Measurements from ENCODE around the gene CDCA8. TPM values are rescaled to one million over a fixed set of nuclear protein-coding genes. Genes with fewer than 3 reads are reported as not detected.

The CDCA8 gene
- polyA plus RNA-seq (2013, experiment 1 of 2; ENCODE audit: insufficient read length): 26.0 TPM
- 26.6 TPM for polyA plus RNA-seq (2013, experiment 2 of 2; ENCODE audit: insufficient read length)

DNA sequence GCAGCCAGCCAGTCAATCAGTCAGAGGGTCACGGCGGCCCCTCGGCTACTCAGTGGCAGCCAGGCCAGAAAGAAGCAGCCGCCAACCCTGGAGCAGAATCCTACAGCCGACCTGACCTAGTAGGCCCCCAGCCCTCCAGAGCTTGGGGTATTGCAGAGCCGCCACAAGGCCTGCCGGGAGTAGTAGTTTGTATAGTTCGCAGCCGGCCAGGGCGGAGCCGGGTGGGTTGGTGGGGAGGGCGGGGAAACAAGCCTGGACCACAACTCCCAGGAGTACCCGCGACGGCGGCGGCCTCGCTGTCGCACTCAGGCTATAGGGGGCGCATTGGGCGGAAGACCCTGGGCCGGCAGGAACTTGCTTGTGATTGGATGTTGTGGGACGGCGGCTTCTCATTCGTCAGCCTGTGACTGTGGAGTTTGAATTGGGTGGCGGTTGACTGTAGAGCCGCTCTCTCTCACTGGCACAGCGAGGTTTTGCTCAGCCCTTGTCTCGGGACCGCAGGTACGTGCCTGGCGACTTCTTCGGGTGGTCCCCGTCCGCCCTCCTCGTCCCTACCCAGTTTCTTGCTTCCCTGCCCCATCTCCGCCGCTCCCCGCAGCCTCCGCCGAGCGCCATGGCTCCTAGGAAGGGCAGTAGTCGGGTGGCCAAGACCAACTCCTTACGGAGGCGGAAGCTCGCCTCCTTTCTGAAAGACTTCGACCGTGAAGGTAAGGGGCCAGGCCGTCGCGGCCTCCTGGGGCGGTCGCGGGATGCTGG lies at the start of gene CDCA8:
CDCA8 (plus strand) TSS at position 439 of the 756 bp plus-strand sequence; CDS start at position 614, 175 bp downstream.
- DNase-seq: peak; percentile 97

DNA sequence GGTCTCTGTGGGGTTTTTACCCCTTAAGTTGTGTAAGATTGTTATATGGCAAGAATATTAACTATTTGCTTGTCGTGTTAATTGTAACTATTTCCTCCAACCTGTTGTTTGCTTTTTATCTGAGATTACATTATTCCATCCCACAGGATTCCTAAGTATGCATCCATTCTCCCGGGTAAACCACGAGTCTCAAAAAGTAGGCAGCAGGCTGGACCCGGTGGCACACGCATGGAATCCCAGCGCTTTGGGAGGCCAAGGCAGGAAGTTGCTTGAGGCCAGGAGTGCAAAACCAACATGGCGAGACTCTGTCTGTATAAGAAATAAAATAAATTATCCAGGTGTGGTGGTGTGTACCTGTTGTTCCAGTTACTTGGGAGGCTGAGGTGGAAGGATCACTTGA lies 45.0 kb upstream of the CDCA8 start:
- no peak for DNase-seq

DNA sequence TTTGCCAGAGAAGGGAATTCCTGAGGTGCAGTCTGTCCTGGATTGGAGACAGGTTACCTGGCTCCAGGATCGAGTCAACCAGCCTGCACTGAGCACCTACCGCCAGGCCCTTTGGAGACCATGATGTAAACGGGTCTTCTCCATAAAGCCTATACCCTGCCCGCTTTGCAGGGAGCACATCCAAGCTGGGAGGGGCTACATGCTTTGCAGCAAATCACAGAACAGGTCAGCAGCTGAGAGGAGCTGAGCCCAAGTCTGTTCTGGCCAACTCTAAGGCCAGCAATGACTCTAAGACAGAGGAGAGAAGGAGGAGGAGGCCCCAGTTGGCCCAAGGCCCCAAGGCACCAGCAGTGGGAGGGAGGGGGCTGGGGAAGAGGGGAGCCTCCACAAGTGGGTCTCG lies 42.1 kb upstream of the CDCA8 start:
- DNase-seq: no peak

DNA sequence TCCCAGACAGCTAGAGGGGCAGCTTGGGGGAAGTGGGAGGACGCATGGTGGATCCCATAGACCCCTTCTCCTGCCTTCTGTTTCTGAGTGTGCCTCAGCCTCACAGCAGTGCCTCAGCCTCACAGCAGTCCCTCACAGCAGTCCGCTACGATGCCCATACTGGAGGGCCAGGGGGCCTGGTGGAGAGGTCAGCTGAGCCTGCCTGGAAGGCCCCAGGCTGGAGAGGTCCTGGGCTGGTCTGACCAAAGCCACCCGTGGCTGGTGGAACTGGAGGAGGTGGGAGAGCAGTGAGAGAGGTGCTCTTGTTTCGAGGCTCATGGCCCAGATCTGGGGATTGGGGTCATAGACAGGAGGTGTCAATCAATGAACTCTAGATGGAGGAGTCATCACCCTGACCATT lies 41.6 kb upstream of the CDCA8 start:
- no peak for DNase-seq

DNA sequence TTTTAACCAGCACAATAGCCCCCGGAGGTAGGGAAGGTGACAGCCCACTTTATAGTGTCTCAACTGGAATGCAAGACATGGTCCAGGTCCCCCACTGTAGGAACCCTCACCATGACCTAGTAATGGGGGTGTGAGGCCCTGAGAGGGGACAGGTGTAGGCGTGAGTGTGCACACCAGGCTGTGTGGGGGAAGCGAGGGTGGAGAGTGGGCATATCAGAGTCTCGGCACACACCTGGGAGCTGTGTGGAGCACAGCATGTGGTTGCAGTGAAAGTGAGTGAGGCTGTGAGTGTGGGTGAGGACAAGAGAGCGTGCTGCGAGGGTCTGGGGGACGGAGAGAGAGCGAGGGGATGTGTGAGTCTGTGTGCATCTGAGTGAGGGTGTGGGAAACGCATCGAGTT lies 40.5 kb upstream of the CDCA8 start:
- no peak for DNase-seq

DNA sequence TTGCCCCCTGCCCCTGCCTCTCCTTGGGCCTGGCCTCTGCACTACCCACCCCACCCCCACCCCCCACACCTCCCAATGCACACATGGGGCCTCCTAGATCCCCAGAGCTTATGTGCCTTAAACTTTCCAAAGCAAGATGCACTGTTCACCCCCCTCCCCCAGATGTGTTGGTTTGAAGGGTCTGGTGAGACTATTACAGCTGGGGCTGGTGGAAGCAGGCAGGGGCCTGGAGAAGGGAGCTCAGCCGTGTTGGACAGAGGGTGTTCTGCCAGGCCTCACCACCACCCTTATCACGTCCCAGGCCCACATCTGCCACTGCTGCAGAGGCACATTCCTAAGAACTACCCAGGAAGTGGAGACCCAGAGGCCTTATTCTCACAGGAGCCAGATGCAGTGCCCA lies 39.3 kb upstream of the CDCA8 start:
- DNase-seq: no peak

DNA sequence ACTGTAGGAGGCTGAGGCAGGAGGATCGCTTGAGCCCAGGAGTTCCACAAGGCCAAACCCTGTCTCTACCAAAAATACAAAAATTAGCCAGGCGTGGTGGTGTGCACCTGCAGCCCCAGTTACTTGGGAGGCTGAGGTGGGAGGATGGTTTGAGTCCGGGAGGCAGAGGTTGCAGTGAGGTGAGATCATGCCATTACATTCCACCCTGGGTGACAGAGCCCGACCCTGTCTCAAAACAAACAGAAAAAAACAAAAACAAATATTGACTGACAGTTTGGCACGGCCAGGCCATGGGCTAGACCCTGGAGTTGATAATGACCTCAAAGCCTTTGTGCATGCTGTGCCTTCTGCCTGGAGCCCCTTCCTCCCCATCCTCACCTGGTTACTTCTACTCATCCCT lies 38.4 kb upstream of the CDCA8 start:
- DNase-seq: no peak

DNA sequence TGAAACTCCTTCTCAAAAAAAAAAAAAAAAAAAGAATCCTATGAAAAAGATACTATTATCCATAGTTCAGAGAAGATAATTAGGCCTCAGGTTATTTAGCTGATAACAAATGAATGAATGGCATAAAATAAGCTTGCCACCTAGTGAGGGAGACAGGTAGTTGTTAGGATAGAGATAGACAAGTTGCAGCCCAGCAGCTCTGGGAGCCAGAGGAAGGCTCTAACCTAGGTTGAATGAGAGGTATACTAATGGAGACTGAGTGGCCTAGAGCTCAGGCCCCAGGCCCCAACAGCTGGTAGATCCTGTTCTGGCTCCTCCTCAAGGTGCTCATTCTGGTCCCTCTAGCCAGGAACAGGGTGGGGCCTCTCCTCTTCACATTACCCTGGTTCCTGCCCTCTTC lies 37.0 kb upstream of the CDCA8 start:
- DNase-seq: no peak

DNA sequence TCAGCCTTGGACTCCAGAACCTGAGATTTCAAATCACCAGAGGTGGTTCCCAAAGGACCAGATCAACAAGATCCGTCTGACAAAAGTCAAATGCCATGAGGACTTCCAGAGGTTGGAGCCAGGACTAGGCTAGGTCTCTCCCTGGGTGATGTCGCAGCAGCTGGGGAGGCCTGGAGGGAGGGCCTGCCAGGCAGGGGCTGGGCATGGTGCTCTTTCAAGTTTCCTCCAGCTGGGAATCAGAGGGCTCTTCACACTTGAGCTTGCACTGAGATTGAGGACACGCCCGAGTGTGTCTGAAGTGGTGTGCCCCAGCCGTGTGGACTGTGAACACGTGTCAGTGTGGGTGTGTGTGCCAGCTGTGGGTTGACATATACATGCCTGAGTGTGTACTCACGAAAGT lies 36.3 kb upstream of the CDCA8 start:
- DNase-seq: no peak

DNA sequence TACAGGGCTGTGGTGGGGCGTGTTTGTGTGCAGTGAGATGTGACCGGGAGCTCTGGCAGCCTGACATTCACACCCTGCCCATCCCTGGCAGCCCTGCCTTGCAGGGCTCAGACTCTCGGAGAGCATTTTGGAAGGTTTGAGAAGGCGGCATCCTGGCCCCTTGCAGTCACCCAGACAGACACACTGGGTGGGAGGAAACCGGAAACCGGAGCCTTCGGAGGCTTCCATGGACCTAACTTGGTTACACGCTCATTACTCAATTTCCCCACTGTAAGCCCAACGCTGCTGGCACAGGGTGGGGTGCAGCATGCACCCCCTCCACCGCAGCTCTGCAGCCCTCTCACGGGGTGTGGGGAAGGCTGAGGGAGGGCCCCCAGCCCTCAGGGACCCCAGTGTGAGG lies 35.4 kb upstream of the CDCA8 start:
- DNase-seq: no peak

DNA sequence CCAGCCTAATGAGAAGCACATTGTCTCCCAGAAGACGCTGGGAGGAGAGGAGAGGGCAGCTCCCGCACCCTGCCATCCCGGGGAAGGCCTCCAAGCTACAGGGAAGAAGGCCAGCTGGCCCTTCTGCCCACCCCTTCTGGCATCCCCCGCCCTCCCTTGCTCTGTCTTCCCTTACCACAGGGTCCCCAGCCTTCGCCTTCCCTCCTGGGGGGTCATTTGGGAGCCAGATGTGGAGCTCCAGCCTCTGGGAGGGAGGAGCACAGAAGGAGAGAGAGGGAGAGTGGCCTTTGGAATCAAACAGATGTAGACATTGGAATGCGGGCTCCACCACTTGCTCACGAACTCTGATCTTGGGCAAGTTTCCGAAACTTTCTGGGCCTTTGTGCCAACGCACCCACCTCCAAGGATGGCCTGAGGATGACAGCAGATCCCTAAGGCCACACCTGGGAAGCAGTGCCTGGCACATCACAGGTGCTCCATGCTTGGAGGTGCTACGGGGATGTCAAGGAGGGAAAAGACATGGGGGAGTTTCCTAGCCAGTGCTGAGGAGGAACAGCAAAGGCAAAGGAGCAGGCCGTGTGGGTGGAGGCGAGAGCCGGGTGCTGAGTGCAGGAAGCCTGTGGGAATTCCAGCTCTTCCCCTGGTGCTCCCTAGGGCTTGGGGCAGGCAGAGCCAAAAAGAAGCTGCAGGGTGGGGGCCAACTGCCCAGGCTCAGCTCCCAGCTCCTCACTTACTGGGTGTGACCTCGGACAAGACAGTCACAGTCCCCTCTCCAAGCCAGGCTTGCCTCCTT lies 34.5 kb upstream of the CDCA8 start:
- no peak for DNase-seq

DNA sequence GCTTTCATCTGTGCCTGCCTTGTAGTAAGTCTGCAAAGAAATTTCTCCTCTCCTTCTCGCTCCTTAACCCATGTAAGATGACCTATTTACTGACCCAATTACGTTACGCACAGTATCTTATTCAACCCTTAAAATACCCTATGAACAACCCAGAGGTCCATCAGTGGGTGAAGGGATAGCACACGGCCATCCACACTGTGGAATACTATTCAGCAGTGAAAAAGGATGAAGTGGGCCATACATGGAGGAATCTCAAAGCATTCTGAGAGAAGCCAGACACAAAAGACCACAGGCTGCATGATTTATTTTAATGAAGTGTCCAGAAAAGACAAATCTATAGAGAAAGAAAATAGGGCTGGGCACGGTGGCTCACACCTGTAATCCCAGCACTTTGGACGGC lies 33.8 kb upstream of the CDCA8 start:
- DNase-seq: no peak

DNA sequence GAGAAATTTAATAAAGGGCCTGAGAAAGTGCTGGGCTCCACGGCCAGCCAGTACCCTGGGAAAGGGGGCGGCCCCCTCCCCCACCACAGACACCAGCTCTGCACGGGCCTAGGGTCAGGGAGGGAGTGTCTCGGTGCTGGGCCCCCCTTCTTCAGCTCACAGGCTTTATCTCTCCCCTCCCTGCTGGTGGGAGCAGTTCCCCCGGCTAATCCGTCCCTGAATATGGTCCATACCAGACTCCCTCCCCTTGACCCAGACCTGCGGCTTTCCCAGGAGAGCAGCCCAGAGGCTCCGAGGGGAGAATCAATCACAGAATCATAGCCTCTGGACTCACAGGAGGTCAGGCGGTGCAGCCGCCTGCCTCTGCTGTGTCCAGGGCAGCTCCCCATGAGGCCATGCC lies 31.7 kb upstream of the CDCA8 start:
- no peak for DNase-seq

DNA sequence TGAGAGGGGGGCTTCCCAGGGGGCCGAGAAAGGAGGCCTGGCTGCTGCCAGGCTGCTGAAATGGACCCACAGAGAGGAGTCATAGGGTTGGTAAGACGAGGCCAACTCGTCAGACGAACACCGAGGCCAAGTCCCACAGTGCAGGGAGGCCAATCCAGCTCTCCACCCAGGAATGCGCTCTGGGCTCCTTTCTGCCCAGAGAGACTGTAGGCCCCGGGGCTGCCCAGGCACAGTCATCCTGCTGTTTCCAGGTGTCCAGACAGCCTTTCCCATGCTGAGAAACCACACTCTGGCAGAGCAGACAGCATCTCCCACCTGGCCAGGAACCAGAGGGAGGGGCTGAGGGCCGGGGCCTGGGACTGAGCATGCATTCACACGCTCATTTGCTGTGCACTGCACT lies 30.9 kb upstream of the CDCA8 start:
- no peak for DNase-seq

DNA sequence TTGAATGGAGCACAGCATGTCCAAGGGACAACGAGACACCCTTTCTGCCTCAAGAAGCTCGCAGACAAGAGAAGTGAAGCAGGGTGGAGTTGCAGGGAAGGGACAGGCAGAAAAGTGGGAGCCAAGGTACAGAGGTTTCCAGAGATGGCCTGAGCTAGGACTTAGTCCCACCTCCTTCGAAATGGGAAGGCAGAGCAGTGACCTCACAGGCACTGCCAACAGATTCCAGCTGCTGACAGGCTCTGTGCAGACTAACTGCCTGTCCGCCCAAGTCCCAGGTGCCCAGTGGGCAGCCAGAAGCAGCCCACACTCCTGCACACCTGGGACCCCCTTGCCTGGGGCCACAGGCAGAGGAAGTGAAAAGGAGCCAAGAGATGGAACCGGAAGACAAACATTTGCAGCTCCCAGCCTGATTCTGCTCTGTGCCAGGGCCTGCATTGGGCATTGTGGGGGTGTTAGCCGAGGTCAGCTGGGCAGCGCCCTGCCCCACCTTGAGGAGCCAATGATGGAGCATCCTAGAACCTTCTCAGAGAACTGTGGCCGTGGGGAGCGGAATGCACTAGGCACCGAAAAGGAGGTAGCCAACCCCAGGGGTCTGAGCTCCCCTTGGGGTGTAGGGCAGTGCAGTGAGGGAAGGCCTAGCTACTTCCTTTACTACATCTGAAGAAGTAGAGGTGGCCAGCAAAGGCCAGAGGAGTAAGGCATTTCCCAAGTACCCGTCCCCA lies 30.1 kb upstream of the CDCA8 start:
- no peak for DNase-seq

DNA sequence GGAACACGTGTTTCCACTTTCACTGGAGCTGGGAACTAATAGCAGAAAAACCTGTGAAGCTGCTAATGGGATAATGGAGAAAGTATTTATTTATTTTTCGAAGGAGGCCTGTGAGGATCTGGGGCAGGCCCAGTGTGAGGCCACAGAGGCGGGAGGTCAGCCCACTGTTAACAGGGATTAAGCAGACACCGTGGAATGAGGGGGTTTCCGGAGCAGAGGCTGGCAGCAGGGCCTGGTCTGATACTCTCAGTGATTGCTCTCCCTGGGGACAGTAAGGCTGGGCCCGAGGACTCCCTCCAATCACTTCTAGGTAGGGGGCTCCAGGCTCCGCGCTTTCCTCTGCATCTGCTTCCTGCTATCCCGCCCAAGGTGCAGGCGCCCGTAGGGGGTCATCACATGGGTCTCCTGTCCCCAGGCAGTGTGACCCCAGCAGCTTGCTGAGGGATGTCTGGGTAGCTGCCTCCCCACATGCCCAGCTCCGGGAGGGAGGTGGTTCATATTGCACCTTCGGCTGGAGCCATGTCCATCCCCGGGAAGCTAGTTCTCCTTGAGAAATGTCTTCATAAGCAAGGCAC lies 28.8 kb upstream of the CDCA8 start:
- DNase-seq: no peak

DNA sequence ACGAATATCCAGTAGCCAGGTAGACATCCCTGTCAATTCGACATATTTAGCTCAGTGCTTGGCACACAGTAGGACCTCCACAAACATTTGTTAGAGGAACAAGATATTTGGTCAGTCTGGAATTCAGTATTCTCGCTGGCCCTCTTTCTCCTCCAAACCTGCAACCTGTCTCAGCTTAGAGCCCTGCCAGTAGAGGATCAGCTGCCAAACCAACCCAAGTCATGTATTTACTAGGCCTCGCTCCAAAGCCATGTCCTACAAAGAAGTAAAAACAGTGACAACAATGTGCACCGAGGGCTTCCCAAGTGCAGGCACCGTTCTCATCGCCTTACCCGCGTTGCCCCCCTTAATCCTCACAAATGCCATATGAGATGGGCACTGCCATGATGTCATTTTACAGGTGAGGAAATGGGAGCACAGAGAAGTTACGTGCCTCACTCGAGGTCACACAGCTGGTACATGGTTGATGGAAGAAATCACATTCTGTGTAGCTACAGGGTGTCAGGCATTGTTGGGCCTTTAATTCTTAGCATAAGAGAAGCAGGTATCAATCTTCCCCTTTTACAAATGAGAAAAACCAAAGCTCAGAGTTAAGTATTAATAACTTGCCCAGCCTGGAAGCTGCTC lies 26.0 kb upstream of the CDCA8 start:
- DNase-seq: no peak

DNA sequence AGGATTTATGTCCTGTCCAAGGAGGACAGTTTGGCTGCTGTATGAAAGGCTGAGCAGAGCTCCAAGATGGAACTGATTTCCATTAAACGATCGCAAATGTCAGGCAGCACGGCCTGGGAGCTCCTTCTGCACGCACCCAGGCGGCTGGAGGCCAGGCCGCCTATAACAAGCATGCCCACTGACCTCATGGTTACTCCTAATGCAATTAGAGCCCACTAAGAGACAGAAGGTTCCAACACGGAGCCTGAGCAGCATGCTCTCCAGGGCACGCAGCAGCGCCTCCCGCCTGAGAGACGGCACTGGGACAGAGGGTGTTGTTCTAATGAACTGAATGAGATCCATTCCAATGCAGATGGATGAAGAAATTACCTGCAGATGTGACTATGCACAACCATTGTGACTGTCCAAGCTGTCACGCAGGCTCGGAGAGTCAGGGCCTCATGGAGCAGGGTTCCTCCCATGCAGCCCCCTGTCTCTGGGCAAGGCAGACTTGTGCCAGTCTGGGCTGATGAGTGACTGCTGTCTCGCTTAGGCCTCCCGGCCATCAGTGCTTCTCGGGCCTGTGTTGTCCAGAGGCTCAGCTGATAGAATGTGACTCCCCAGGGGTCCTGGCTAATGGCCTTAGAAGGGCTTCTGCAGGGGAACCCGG lies 25.2 kb upstream of the CDCA8 start:
- no peak for DNase-seq

DNA sequence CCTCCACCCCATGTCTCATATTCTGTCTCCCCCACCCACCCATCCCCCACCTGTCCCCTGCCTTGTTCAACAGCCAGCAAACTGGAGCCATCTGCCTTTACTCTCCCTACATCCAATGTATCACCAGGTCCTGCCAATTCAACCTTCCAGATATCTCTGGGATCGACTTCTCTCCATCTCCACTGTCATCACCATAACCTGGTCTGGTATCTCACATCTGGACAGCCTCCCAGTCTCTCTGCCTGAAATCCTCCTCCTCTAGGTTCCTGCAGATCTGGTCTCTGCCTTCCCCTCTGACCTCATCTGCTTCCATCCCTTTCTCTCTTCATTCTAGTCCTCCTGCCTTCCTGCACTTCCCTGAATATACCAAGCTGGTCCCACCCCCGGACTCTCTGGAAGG lies 22.2 kb upstream of the CDCA8 start:
- DNase-seq: no peak

DNA sequence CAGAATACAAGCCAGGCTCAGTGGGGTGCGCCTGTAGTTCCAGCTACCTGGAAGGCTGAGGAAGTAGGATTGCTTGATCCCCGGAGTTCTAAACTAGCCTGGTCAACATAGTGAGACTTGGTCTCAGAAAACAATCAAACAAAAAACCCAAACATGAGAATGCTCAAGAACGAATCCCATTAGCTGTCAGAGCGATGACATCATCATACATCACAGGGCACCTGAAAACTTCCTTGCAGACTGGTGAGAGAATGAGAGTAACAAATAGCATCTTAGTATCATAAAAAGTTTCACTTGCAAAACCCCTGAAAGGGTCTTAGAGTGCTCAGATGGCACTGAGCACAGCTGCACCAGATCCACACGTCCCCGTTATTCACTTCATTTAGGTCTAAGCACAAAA lies 21.1 kb upstream of the CDCA8 start:
- no peak for DNase-seq

DNA sequence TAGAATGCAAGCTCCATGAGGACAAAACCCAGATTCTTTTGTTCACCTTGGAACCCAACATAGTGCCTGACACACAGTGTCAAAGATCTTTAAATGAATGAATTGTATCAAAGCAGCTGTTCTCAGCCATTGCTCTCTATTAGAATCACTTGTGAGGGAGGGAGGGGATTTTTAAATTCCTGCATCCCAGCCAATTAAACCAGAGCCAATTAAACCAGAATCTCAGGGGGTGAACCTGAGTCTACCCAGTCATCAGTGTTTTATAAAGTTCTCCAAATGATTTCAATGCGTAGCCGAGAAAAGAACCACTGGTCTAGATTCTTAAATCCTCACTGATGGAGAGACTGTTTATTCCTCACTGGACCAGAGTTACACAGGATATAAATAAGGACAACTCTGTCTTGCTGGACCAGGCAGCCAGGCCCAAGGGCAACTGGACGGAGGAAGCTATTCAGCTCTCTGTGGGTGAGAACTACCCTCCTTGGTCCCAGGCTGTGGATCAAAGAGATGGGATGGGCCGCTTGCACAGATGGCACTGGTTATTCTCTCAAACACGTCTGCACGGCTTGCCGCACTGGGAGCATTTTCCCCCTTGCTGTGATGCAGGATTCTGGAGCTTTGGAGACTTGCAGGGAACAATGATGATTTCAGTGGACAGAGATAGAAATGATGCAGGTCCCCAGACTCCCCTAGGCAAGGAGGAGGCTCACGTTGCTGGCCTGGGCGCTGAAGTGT lies 20.0 kb upstream of the CDCA8 start:
- no peak for DNase-seq

Data from fibroblast of skin of abdomen (primary cell).